Cardiac muscle cell (in vitro differentiated cells and primary cell): Measurements from ENCODE around the gene CANT1. TPM values are rescaled to one million over a fixed set of nuclear protein-coding genes. Genes with fewer than 3 reads are reported as not detected.

ENCODE experiments used
- DNase-seq, 2 donors: peaks; one replicate each; pipeline versions ENCODE4 v3.0.0 to v3.0.0-alpha.2; 2010 to 2017; ENCODE audit warnings: low read depth in 1 of 2, low spot score in 1 of 2
- H3K27ac ChIP-seq: fragments of 200-600 bp; sonication (generic); 2 replicates; pipeline ENCODE4 v1.5.1; 2016
- H3K27me3 ChIP-seq: fragments of 200-600 bp; sonication (generic); 2 replicates; pipeline ENCODE4 v1.6.0; 2016; ENCODE audit warnings: control low read depth
- H3K36me3 ChIP-seq: fragments of 200-600 bp; sonication (generic); 2 replicates; pipeline ENCODE4 v1.5.1; 2016; ENCODE audit warnings: control low read depth
- H3K4me1 ChIP-seq: fragments of 200-600 bp; sonication (generic); 2 replicates; pipeline ENCODE4 v1.8.1; 2017; ENCODE audit warnings: low read depth, mild to moderate bottlenecking, mixed run types
- H3K4me3 ChIP-seq: fragments of 200-600 bp; sonication (generic); 2 replicates; pipeline ENCODE4 v1.5.1; 2016; ENCODE audit warnings: mild to moderate bottlenecking
- H3K9me3 ChIP-seq: fragments of 200-600 bp; sonication (generic); 2 replicates; pipeline ENCODE4 v1.5.1; 2017; ENCODE audit warnings: low read depth, mild to moderate bottlenecking, control low read depth
- CTCF ChIP-seq: IDR thresholded peaks from 2 replicates; pipeline ENCODE4 v1.5.1; 2012; ENCODE audit warnings: low read depth, mild to moderate bottlenecking, low read length
- polyA plus RNA-seq: library from polyadenylated mRNA; unstranded; fragments of >200 nt; fragmentation: Nextera tagmentation; extraction: Ambion mirVana; gene quantifications from 2 replicates; pipeline ENCODE4 v1.2.1, GENCODE V29; 2016
- total RNA-seq: library from RNA; depleted of rRNA; stranded (reverse); fragments of >200 nt; gene quantifications from 2 replicates; pipeline ENCODE4 v1.2.3, GENCODE V29; 2016

CANT1 gene
- total RNA-seq = 55.3 and 55.9 TPM in 2 replicates
- polyA plus RNA-seq = 33.6 and 45.8 TPM in 2 replicates

DNA sequence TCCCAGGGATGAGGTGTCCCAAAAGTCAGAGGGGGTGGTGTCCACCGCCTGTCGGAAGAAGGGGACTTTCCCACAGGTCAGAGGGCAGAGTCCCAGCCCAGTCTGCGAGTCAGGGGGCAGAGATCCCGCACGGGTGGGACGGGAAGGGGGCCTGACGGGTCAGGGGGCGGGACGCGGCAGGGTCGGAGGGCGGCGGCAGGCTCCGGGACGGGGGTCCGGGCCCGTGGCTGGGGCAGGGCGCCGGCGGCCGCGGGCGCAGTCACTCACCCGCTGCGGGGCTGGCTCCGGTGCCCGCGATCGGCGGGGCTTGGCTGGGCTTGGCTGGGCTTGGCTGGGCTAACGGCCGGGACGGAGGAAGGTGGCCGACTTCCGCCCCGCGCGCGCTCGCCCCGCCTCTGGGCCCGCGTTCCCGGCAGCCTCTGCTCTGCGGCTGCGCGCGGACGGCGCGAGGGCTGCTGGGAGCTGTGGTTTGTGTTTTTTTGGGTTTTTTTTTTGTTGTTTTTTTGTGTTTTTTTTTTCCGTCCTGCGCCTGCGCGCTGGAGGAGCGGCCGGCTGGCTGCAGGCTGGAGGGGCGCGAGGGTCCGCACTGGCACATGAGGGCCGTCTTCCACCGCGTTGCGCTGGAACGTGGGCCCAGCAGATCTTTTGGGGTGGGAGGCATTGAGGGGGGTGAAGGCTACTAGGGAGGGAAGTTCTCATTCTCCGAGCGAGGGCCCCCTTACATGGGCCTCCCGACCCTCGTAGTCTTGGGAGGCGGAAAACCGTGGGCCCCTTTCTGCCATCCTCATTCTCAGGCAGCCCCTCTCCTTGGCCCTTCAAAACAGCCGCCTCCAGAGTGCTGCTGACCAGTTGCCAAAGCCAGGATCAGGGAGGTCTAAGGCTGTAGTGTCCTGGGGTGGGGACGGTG lies at the start of gene CANT1:
Gene CANT1, minus strand, starts transcription at position 368 of the 907 bp plus-strand sequence. CDS start 12,142 bp downstream, outside the sequence.
- H3K27me3 ChIP-seq = no peaks in the 10 kb centered on the region
- DNase-seq = peak; percentile 89 to 92
- no peaks in the 10 kb centered on the region for H3K36me3 ChIP-seq
- peak within 1 kb of the TSS; percentile 70 for H3K4me3 ChIP-seq
- peak within 1 kb of the TSS; percentile 67 for H3K27ac ChIP-seq
- no peaks in the 10 kb centered on the region for H3K9me3 ChIP-seq
- TF ChIP-seq CTCF = no peak
- H3K4me1 ChIP-seq = peaks cover 14% of the 10 kb centered on the region

GRCh38 chr17:79057737-79058385 lies 48.3 kb upstream of the CANT1 start:
- TF ChIP-seq CTCF = no peak
- Histone ChIP-seq H3K4me3 (no peak overlapping the region), H3K4me1 (no peaks in the 10 kb centered on the region), H3K27ac (no peak overlapping the region), H3K36me3 (no peaks in the 10 kb centered on the region), H3K27me3 (no peaks in the 10 kb centered on the region), H3K9me3 (no peaks in the 10 kb centered on the region)
- no peak for DNase-seq

DNA sequence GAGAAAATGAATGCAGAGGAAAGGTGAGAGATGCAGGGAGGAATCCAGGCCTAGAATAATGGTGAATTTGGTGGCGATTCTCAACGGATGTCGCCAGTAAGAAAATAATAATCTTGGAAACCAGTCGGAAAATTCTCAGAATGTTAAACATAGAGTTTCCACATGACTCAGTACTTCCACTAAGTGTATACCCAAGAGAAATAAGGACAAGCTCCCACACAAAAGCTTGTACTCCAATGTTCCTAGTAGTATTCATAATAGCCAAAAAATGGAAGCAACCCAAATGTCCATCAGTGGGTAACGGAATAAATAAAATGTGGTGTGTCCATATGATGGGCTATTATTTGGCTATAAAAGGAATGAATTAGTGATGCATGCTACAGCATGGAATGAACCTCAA lies 45.6 kb upstream of the CANT1 start:
- Histone ChIP-seq H3K4me3 (no peak overlapping the region), H3K4me1 (no peaks in the 10 kb centered on the region), H3K27ac (no peak overlapping the region), H3K9me3 (no peaks in the 10 kb centered on the region), H3K27me3 (no peaks in the 10 kb centered on the region), H3K36me3 (no peaks in the 10 kb centered on the region)
- TF ChIP-seq CTCF = no peak
- DNase-seq = no peak

- Histone ChIP-seq H3K4me1 (no peaks in the 10 kb centered on the region), H3K36me3 (no peaks in the 10 kb centered on the region), H3K4me3 (no peak overlapping the region), H3K27me3 (no peaks in the 10 kb centered on the region), H3K9me3 (no peaks in the 10 kb centered on the region), H3K27ac (no peak overlapping the region)
- no peak for TF ChIP-seq CTCF
- no peak for DNase-seq
Observed at GRCh38 chr17:79054200-79054960, 44.8 kb upstream of the CANT1 start.

- no peak overlapping the region for H3K4me3 ChIP-seq
- no peaks in the 10 kb centered on the region for H3K36me3 ChIP-seq
- no peak for DNase-seq
- H3K27ac ChIP-seq = no peak overlapping the region
- H3K9me3 ChIP-seq = no peaks in the 10 kb centered on the region
- H3K27me3 ChIP-seq = no peaks in the 10 kb centered on the region
- H3K4me1 ChIP-seq = no peaks in the 10 kb centered on the region
- no peak for TF ChIP-seq CTCF
Observed at GRCh38 chr17:79053251-79053925, 43.8 kb upstream of the CANT1 start.
